Measurements from ENCODE around the gene MORF4L2.
"Not testable (repeated sequence)": the region's sequence is repeated elsewhere in the genome, so short reads cannot be mapped to it uniquely, and the experiment has no call there.

The MORF4L2 gene

DNA sequence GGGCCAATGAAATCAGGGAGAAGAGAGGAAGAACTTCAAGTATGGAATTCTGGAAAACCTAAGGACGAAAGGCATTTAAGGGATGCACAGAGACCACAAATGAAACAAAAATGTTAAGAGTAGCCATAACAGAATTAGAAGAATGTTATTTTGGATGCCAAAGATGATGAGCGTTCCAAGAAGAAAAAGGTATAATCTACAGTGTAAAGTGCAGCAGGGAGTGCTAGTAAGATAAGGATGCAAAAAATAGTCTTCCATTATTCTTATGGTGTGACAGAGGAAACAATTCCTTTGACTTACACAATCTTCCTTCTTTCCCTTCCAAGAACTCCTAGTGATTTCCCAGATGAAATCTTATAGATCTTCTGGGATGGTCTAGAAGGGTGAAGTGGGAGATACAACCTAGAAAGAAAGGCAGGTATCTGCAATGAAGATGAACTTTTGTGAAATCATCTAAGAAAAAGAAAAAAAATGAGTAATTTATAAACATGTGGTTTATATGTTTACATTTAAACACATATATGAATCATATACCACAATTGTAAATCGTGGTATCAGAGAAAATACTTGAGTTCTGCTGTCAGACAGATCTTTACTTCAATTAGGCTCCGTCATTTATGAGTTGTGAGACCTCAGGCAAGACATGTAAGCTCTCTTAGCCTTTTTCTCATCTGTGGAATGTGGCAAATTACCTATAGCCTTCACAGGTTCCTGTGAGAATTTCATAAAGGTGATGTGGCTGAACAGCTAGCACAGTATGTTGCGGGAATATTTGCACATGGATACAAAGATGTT lies 8.1 kb downstream of the MORF4L2 start:
- DNase-seq: no peak

DNA sequence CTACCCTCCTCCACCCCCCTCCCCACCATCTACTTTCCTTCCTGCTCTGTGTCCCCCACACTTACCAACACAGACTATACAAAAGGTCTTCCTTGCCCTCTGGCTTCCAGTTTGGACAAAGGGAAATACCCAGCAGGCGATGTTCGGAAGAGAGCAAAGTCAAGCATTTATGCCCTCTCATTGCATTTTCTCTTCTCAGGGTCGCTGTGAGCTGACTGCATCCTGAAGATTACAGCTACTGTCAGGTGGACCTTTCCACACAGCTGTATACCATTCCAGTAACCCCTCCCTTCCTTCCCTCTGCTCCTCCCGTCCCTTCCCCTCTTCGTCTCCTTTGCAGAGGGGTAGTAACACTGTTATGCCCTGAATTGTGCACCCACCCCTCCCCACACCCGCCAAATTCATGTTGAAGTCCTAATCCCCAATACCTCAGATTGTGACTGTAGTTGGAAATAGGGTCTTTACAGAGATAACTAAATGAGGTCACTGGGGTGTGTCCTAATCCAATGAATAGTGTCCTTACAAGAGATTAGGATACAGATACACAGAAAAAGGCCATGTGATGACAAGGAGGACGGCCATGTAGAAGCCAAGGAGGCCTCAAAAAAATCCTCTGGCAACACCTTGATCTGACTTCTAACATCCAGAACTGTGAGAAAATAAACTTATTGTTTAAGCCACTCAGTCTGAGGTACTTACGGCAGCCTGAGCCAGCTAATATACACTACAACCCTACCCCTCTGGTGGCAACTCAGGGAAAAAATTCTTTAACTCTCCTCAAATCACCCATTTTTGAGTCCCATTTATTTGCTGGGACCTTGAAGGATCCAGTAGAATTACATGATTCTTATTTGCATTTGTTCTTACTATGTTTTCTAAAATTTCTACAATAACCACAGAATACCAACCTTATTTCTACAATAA lies 11.7 kb downstream of the MORF4L2 start:
- no peak for DNase-seq

DNA sequence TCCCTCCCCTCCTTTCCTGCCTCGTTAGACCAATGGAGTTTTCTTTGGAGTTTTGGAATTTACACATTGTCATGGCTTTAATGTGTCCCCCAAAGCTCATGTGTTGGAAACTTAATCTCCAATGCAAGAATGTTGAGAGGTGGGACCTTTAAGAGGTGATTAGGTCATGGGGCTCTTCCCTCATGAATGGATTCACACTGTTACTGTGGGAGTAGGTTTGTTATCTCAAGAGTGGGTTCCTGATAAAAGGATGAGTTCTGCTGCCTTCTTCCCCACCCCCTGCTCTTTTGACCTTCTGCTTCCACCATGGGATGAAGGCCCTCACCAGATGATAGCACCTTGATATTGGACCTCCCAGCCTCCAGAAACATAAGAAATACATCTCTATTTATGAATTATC lies 16.8 kb downstream of the MORF4L2 start:
- DNase-seq: no peak

DNA sequence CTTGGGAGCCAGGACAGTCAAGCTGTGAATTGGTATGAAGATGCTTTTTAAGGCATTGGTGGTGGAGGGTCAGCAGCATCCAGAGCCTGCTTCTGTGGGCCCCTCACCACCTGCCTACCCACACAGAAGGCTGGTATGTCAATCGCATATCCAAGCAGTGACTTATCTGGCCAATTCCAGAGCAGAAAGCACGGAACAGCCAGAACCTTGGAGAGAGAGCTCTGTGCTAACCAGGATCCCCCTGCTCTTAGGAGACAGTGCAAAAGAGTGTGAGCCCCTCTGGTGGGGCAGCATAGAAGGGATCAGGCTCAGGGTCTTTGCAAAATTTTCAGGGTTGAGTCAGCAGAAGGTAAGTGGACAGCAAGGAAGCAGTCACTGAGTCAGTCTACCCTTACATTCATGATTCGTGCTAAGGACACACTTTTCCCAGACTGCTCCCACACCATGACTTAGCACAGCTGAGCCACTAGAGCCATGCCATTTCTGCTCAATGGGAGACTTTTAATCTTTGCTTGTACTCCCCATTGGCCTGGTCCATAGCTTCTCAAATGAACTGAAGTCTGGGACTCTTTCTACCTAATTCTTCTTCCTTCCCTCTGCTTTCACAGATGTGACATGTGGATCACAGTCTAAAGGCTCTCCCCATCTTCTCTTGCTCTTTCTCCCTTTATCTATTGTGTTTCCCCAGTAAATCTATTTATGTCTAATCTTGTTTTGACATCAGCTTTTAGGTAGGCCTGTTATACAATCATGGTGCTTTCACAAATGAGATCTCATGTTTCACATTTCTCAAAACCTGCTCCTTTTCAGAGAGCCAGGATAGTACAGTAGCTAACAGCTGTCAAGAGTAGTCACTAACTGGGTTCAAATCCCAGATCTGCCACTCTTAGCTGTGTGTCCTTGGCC lies 20.0 kb downstream of the MORF4L2 start:
- no peak for DNase-seq

DNA sequence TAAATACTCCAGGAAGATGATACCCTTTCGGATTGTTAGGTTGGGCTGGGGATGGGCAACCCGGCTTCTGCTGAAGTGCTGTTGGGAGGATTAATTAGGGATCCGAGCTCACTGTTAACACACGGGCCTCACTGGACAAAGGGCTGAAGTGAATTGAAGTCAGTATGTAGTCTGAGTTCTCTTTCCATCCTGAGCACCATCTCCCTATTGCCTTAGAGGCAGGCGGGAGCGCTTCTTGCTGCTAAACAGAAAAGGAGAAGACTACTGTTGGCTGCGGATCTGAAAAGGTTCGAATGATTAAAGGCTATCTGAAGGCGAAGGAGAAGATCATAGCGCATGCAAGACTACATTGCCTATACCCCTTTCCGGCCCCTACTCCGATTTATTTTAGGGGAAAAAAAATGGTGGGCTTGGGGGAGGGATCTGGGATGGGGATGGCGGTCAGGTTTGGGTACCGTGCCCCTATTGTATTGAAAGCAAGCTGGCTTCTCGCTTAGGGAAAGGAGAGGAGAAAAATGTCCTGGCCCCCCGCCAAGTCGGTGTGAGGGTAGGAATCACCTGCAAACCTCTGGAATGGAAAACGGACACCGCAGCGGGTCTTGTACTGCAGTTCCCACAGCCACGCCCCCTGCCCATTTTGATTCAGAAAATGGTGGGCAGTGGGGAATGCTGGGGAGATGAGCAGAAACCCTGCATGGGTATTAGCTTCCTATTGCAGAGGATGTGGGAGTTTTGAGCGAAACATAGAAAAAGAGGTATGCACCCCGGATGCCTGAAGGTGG lies 22.3 kb downstream of the MORF4L2 start:
- DNase-seq: no peak

GRCh38 chrX:103659460-103659859 lies 27.0 kb downstream of the MORF4L2 start:
- not testable (repeated sequence) for DNase-seq

DNA sequence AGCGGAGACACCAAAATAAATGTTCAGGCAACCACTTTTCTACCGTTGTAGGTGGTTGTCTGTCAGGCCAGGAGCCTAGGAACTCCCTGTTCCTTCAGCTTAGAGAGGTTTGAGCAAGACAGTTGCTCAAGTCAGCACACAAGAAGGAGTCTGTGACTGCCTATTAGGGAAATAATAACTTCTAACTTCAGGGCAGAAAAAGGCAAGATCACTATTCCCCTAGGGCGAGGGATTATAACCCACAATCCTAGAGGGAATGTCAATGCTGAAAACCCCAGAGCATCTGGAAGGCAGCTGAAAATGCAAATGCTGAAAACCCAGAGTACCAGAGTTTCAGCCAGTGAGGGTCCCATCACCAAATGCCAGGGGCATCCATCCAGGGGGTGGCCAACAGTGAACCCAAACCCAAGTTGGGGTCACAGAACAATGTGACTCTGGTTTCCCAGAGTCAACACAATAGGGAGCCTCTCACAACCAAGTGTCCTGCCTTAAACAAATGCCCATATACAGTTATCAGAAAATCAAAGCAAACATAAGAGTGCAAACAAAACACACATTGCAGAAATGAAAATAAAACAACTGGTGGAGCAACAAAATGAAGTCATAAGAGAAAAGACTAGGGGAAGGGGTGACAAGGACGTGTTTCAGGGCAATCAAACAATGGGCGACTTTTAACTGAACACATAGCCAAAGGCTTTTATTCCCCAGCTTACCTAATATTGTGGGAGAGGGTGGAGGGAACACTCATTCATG lies 27.6 kb downstream of the MORF4L2 start:
- DNase-seq: no peak

GRCh38 chrX:103657066-103657465 lies 29.4 kb downstream of the MORF4L2 start:
- not testable (repeated sequence) for DNase-seq

DNA sequence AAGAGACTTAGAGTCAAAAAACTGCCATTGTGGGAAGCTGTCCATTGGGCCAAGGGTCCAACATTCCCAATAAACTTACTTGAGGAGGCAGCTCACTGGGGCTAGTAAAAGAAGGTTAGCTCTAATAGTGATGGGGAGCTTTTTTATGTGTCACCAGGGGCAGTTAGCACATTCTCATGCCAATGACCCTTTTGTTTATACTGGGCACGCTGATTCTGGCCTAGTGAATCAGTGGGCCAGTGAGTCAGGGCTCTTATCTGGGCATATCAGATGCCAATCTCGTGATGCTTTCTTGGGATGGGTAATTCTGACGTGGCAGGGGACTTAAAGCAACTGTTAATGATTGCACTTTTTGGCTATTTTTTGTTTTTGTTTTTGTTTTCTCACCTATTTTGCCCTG lies 29.9 kb downstream of the MORF4L2 start:
- DNase-seq: no peak

DNA sequence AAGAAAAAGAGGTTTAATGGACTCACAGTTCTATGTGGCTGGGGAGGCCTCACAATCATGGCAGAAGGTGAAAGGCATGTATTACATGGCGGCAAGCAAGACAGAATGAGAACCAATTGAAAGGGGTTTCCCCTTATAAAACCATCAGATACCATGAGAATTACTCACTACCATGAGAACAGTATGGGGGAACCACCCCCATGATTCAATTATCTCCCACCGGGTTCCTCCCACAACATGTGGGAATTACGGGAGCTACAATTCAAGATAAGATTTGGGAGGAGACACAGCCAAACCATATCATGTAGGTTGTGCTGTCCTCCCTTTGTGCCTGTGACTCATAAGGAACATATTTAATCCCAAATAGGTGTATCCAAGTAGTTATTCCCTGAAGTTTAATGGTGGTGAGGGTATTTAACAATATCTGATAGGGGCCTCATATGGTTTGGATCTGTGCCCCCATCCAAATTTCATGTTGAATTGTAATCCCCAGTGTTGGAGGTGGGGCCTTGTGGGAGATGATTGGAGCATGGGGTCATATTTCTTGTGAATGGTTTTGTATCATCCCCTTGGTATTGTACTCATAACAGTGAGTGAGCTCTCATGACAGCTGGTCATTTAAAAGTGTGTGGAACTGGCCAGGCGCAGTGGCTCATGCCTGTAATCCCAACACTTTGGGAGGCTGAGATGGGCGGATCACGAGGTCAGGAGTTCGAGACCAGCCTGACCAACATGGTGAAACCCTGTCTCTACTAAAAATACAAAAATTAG lies 31.1 kb downstream of the MORF4L2 start:
- DNase-seq: not testable (repeated sequence)

DNA sequence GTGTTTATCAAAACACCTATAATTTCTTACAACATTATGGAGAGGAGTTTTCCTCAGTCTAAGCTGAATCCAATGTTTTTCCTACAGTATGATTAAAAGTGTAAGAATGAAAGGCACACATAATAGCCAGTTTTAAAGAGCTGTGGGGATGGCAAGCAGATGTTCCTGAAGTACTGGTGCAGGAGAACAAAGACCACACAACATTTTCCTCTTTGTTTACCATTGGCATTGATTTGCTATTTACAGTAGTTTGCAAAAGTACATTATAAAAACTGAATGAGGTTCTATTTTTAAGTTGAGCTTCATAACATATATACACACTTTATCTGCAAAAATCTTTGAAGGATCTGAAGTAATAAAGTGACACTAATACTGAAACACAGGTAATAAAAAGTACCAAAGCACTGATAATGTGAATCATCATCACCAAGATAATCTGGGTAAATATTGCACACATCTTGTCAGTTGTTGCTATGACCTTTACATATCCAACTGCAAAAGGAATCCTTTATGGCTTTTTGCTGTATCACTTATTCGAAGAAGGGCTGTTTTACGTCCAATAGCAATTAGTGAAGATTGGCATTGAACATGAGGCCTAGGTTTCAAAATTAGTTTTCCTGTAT lies 35.2 kb downstream of the MORF4L2 start:
- DNase-seq: no peak

GRCh38 chrX:103647630-103648029 lies 38.9 kb downstream of the MORF4L2 start:
- DNase-seq: no peak

- DNase-seq: no peak
These were observed 42.4 kb downstream of the MORF4L2 start for GRCh38 chrX:103644125-103644524.

DNA sequence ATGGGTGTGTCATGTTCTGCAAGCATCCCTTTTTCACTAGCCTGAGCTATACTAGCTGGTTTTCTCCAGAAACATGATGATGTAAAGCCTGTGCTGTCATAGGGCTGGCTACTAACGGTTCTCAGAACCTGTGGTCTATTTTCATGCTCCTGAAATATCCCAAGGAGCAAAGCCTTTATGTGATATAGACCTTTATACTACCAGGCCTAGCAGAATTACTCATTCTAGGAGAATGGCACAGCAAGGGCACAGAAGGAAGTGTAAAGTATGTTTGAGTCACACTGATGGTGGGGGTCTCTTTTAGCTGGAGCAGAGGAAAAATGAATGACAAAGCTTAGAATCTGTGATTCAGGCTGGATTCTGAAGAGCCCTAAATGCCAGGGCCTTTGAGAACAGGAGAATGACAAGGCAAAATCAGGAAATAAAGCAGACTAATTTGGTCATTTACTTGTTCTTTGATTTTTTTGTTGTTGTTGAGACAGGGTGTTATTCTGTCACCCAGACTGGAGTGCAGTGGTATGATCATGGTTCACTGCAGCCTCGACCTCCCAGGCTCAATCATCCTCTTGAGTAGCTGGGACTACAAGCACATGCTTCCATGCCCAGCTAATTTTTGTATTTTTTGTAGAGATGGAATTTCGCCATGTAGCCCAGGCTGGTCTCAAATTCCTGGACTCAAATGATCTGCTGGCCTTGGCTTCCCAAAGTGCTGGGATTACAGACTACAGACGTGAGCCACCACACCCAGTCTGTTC lies 45.9 kb downstream of the MORF4L2 start:
- DNase-seq: no peak

DNA sequence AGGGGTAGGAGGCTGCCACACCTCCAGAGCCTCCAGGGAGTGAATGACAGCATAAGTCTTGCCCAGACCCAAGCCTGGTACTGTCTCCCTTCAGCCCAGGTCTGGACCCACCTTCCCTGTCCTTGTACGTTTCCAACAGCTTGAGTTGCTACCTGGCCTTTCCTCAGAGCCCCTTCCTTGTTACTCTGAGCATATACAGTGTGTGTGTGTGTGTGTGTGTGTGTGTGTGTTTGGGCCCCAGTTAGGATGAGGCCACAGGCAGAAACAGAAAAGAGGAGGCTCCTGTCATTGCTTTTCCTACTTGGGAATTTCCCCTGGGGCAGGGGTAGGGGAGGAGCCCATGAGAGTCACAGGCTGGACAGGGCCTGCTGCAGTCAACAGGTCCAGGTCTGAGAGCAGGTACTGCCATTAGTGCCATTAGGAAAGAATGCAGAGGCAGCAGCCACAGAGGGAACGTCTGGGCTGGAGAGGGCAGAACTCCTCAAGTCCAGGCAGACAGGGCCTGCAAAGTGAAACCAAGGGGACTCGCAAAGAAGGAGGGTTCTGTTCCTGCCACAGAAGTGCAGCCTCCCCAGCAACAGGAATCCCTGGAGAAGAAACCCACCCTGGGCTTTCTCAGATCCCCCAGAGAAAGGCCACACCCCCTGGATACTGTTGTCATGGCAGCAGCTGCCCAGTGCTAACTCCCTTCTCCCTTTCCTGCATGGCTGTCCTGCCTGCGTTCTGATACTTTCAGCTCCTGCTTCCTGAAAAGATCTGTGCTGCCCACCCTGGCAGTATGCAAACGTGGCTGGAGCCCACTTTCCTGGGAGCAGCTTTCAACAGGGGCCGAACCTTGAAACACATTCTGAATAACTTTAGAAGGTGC lies 47.8 kb downstream of the MORF4L2 start:
- DNase-seq: not testable (repeated sequence)

DNA sequence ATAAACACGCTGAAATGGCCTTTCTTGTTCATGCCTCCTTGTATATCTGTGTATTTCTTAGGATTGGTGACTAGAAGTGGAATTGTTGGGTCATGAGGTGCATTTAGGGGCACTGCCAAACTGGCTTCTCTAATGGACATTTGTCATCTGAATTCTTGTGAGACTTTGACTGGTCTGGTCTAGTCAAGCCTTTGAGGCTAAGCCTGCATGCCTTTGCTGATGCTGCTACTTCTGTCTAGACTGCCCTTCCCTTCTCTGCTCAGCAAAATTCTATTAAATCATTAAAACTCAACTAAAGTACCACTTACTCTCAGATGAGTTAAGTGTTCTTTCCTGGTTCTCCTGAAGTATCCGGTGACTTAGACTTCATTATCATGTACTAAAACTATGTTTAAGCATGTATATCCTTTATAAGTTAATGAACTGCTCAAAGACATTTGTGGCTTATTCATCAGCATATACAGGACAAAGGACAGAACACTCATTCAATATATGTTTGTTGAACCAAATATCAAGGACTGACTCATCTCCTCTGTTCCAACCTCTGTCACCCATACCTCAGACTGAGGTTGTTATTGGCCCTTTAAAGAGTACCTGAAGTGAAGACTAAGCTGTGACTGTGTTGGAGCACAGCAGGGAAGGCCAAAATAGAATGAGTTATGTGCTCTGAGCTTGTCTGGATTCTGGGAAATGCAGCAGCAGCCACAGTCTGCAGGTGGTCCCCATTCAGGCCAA lies 48.7 kb downstream of the MORF4L2 start:
- no peak for DNase-seq

GRCh38 chrX:103635436-103635835 lies 51.1 kb downstream of the MORF4L2 start:
- DNase-seq: no peak
